Stomach (tissue), 9 donors: ENCODE measurements around the gene KIRREL3. TPM values are rescaled to one million over a fixed set of nuclear protein-coding genes. Genes with fewer than 3 reads are reported as not detected.
A peak's percentile ranks its signal among the peaks of the same experiment; 100 is the strongest.
"Not testable (repeated sequence)": the region's sequence is repeated elsewhere in the genome, so short reads cannot be mapped to it uniquely, and the experiment has no call there.

Source experiments
- DNase-seq, 2 donors: peaks; one replicate each; pipeline versions ENCODE4 v3.0.0 to v3.0.0-alpha.2; 2013 to 2019
- H3K27ac ChIP-seq, 5 donors: fragments of 200-600 bp in 4 of 5; sonication (generic) in 4 of 5; one replicate each; pipeline ENCODE4 v1.5.1; 2013 to 2019; ENCODE audit warnings: mild to moderate bottlenecking in 1 of 5, moderate library complexity in 1 of 5
- H3K27me3 ChIP-seq, 3 donors: fragments of 200-600 bp; sonication (generic); one replicate each; pipeline ENCODE4 v1.5.1; 2017 to 2019; ENCODE audit warnings: mixed run types in 1 of 3
- H3K36me3 ChIP-seq, 4 donors: fragments of 200-600 bp; sonication (generic); 1 replicate in 3 of 4; 2 replicates in 1 of 4; pipeline ENCODE4 v1.5.1; 2016 to 2019
- H3K4me1 ChIP-seq, 4 donors: fragments of 200-600 bp; sonication (generic); one replicate each; pipeline ENCODE4 v1.5.1; 2016 to 2019
- H3K4me3 ChIP-seq, 4 donors: fragments of 200-600 bp; sonication (generic) in 3 of 4; one replicate each; pipeline ENCODE4 v1.5.1; 2016 to 2019; ENCODE audit warnings: mild to moderate bottlenecking in 1 of 4
- H3K9me3 ChIP-seq, 4 donors: fragments of 200-600 bp; sonication (generic); one replicate each; pipeline ENCODE4 v1.5.1; 2016 to 2019
- EP300 ChIP-seq: sonication (generic); formaldehyde crosslinking; IDR thresholded peaks from one replicate; pipeline ENCODE4 v1.6.1; 2017; ENCODE audit warnings: antibody characterized with exemption
- POLR2A ChIP-seq, 4 donors: fragments of 450-650 bp; IDR thresholded peaks; one replicate each; pipeline ENCODE4 v1.6.1; 2016; ENCODE audit warnings: antibody characterized with exemption in 4 of 4, control low read depth in 2 of 4, mild to moderate bottlenecking in 1 of 4, moderate library complexity in 1 of 4
- POLR2AphosphoS5 ChIP-seq, 3 donors: sonication (generic); formaldehyde crosslinking; IDR thresholded peaks; one replicate each; pipeline ENCODE4 v1.6.1; 2016; ENCODE audit warnings: antibody characterized with exemption in 3 of 3
- WGBS, 5 donors: extraction: QIAGEN DNeasy Blood & Tissue Kit in 3 of 5; methylation state at CpG; one replicate each; pipeline versions ENCODE4 v1.1.5 to v1.1.7; 2013 to 2018; 5-methylcytosine and 5-hydroxymethylcytosine counted together
- intact Hi-C: fragments of 100-400 bp; cut with DNase I; formaldehyde crosslinking; loops from one replicate; pipeline ENCODE4 v1.15.1; 2023; ENCODE audit warnings: low total_unique reads
- polyA plus RNA-seq, 3 donors: library from polyadenylated mRNA; stranded (reverse); fragments of 200-250 nt; gene quantifications; one replicate each; pipeline ENCODE4 v1.2.3, GENCODE V29; 2013
- total RNA-seq, 5 donors: library from RNA; depleted of rRNA; stranded (reverse); fragments of >200 nt; gene quantifications; one replicate each; pipeline versions ENCODE4 v1.1.0 to v1.2.3, GENCODE V29; 2014 to 2016
- TF ChIP-seq, protein P1 (sequence below), 7 experiments: fragments of 450-650 bp in 4 of 7; fragments of 200-600 bp in 3 of 7; sonication (generic) in 3 of 7; IDR thresholded peaks; one replicate each; pipeline ENCODE4 v1.5.1; 2016 to 2019; ENCODE audit warnings: antibody characterized with exemption in 7 of 7, control low read depth in 2 of 7, mild to moderate bottlenecking in 1 of 7
- donor health status: healthy with polysubstance abuse.
- donor health status: Bipolar disorder and iron deficiency.
- donor health status: healthy.

KIRREL3 gene
- total and polyA plus RNA-seq, 8 donors, result 0.10 to 1.7 (median 0.38) TPM; not detected in 4

DNA sequence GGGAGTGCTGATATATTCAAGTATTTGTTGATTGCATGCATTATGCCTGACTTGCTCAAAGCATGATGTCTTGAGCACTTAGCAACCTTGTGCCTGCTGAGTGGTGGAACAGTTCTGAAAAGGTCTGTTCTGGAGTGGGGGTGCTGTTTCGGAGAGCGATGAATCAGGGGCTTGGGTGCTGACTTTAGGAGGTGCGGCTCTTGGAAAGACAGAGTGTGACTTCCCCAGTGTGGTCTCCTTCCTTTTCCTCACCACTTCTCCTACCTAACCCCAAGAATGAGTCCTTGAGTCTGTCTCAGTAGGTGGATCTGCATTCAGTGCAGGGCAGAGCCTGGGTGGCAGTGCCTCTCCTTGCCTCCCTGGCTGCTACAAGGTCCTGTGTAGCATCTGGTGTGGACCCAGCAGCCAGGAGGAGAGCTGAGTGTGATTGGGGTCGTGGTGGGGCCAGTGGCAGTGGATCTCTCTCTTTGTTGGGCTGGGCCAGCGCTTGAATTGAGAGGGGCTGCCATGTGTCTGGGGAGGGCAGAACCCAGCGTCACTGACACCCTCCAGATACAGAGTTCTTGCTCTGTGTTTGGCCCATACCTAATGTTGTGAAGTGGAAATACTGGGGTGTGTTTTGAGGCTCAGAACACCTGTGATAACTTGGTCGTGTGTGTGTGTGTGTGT is 609.1 kb downstream of the KIRREL3 start:
- no peak for DNase-seq
- Histone ChIP-seq H3K36me3 (no peaks in the 10 kb centered on the region), H3K4me3 (no peak overlapping the region), H3K27ac (peak overlapping the region in 3 of 5 donors; percentile 32 to 46 (median 43)), H3K9me3 (no peaks in the 10 kb centered on the region), H3K27me3 (no peaks in the 10 kb centered on the region), H3K4me1 (peaks cover 8 to 40% (median 24%) of the 10 kb centered on the region in 4 donors)
- intact Hi-C loops, result no loop called here
- TF ChIP-seq EP300 (no peak), POLR2AphosphoS5 (IDR thresholded peaks at IDR 0.05) (no peak), POLR2A (IDR thresholded peaks at IDR 0.05) (no peak)
- TF ChIP-seq, protein P1, sequence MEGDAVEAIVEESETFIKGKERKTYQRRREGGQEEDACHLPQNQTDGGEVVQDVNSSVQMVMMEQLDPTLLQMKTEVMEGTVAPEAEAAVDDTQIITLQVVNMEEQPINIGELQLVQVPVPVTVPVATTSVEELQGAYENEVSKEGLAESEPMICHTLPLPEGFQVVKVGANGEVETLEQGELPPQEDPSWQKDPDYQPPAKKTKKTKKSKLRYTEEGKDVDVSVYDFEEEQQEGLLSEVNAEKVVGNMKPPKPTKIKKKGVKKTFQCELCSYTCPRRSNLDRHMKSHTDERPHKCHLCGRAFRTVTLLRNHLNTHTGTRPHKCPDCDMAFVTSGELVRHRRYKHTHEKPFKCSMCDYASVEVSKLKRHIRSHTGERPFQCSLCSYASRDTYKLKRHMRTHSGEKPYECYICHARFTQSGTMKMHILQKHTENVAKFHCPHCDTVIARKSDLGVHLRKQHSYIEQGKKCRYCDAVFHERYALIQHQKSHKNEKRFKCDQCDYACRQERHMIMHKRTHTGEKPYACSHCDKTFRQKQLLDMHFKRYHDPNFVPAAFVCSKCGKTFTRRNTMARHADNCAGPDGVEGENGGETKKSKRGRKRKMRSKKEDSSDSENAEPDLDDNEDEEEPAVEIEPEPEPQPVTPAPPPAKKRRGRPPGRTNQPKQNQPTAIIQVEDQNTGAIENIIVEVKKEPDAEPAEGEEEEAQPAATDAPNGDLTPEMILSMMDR (IDR thresholded peaks at IDR 0.05), result no peak
- WGBS, 5 donors, result 70 to 85% (median 77%) methylated on average over 7 of the region's 7 CpGs

- H3K27me3 ChIP-seq, result no peaks in the 10 kb centered on the region
- no peaks in the 10 kb centered on the region for H3K36me3 ChIP-seq
- peaks cover 12 to 49% (median 30%) of the 10 kb centered on the region in 4 donors for H3K4me1 ChIP-seq
- H3K4me3 ChIP-seq, result no peak overlapping the region
- no peaks in the 10 kb centered on the region for H3K9me3 ChIP-seq
- no peak for DNase-seq
- 62 to 74% (median 63%) methylated on average over 5 of the region's 5 CpGs for WGBS, 5 donors
- TF ChIP-seq EP300, result no peak
- TF ChIP-seq POLR2A (IDR thresholded peaks at IDR 0.05), result no peak
- TF ChIP-seq, protein P1 (IDR thresholded peaks at IDR 0.05), result no peak
- no peak for TF ChIP-seq POLR2AphosphoS5 (IDR thresholded peaks at IDR 0.05)
- intact Hi-C loops, result no loop called here
- H3K27ac ChIP-seq, result no peak overlapping the region
Measured at GRCh38 chr11:126390272-126390867, 610.2 kb downstream of the KIRREL3 start.

DNA sequence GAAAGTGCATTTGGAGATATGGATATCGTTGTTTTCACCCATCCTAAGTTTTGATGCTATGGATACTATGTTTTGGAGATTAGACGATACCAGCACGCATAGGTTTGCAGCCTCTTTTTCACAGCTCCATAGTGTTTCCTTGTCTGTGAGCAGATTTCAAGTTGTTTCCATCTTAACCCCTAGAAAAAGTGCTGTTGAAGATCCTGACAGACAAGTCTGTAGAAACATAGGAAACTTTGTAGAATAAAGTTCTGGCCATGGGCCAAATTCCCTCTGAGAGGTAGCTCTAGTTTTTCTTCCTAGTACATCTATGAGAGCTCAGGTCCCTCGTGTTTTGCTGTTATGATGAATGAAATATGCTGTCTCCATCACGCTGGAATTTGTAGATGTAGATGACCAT is 612.7 kb downstream of the KIRREL3 start:
- Histone ChIP-seq H3K36me3 (no peaks in the 10 kb centered on the region), H3K4me3 (no peak overlapping the region), H3K4me1 (peaks cover 12 to 52% (median 30%) of the 10 kb centered on the region in 4 donors), H3K27me3 (no peaks in the 10 kb centered on the region), H3K27ac (no peak overlapping the region), H3K9me3 (no peaks in the 10 kb centered on the region)
- no peak for DNase-seq
- no peak for TF ChIP-seq POLR2A (IDR thresholded peaks at IDR 0.05)
- no peak for TF ChIP-seq POLR2AphosphoS5 (IDR thresholded peaks at IDR 0.05)
- TF ChIP-seq, protein P1 (IDR thresholded peaks at IDR 0.05), result no peak
- TF ChIP-seq EP300, result no peak
- 72 to 91% (median 78%) methylated on average over 5 of the region's 5 CpGs for WGBS, 5 donors
- intact Hi-C loops, result no loop called here

GRCh38 chr11:126386729-126387071 is 613.9 kb downstream of the KIRREL3 start:
- H3K27me3 ChIP-seq, H3K4me3 ChIP-seq, H3K36me3 ChIP-seq, intact Hi-C loops, H3K9me3 ChIP-seq: not testable (repeated sequence)
- peak in 1 of 2 donors; percentile 78 for DNase-seq
- WGBS, 5 donors, result 20 to 28% (median 22%) methylated on average over 4 to 5 of the region's 5 CpGs
- Histone ChIP-seq H3K27ac (peak overlapping the region in 3 of 5 donors; percentile 35 to 76 (median 69)), H3K4me1 (peaks cover 7 to 40% (median 26%) of the 10 kb centered on the region in 4 donors)
- peak in 1 of 3 donors; percentile 41 for TF ChIP-seq POLR2AphosphoS5 (IDR thresholded peaks at IDR 0.05)
